ENCODE data around the gene LSM10.

DNA sequence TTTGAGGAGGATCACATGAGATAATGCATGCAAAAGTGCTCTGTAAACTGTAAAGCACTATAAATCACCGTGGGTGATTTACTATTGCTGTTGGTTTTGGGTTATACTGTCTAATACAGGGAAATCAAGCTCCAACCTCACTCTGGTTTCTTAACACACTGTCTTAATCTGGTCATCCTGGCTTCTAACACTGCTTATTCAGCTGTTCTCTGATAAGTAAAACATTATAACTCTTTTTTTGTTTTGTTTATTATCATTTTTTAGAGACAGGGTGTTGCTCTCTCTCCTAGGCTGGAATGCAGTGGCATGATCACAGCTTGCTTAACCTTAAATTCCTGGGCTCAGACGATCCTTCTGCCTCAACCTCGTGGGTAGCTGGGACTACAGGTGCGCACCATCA, 21.9 kb upstream of the LSM10 start:
- TF ChIP-seq CTCF (IDR thresholded peaks at IDR 0.05) (no peak), POLR2A (IDR thresholded peaks at IDR 0.05) (no peak), EP300 (IDR thresholded peaks at IDR 0.05) (no peak)
